NCI-H1417 (cell line): ENCODE data around the gene CCDC27.

Source experiments
- DNase-seq, 3 experiments: peaks; one replicate each; lab custom pipeline; 2025; lab: John Stamatoyannopoulos, UW

Gene CCDC27

GRCh38 chr1:3817821-3818597 lies 65.8 kb downstream of the CCDC27 start:
- DNase-seq = no peak

GRCh38 chr1:3819771-3820200 lies 67.5 kb downstream of the CCDC27 start:
- DNase-seq = peak in 1 of 3 experiments; percentile 61

GRCh38 chr1:3820316-3820715 lies 68.1 kb downstream of the CCDC27 start:
- DNase-seq = no peak

GRCh38 chr1:3821004-3821403 lies 68.8 kb downstream of the CCDC27 start:
- DNase-seq = peak in 1 of 3 experiments; percentile 85
